ENCODE results near the gene ENC1. TPM values are rescaled to one million over a fixed set of nuclear protein-coding genes. Genes with fewer than 3 reads are reported as not detected.

The ENC1 gene
- total and polyA plus RNA-seq, 7 donors: 0.58 to 28.3 (median 2.8) TPM

DNA sequence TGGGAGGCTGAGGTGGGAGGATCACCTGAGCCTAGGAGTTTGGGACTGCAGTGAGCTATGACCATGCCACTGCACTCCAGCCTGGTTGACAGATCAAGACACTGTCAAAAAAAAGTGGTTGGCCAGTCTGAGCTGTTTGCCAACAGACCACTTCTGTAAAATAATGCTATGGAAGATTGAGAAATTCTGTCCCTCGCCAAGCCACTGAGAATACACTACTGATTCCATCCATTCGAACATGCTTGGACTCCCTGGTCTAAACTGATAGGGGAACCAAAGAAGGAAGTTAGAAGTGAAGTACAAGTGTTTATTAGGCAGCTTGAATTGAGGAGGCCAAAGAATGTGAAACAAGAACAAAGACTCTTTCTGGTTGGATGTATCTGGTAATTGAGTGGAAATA, 27.2 kb downstream of the ENC1 start:
- Histone ChIP-seq H3K4me1 (no peaks in the 10 kb centered on the region), H3K36me3 (ENCODE audit: insufficient read depth in 1 of 2, low read depth in 1 of 2) (no peaks in the 10 kb centered on the region), H3K4me3 (no peak overlapping the region), H3K9me3 (no peaks in the 10 kb centered on the region), H3K27ac (no peak overlapping the region), H3K27me3 (ENCODE audit: insufficient read depth in 3 of 3, low read length in 2 of 3) (no peaks in the 10 kb centered on the region)
- DNase-seq (no peak), ATAC-seq (no peak)
- WGBS, 3 donors: 82 to 89% (median 84%) methylated on average over 2 of the region's 2 CpGs
- TF ChIP-seq CTCF (IDR thresholded peaks at IDR 0.05): no peak
- intact Hi-C loops (cut with DNase I): no loop called here

GRCh38 chr5:74612045-74612444, 28.5 kb downstream of the ENC1 start:
- DNase-seq (no peak), ATAC-seq (no peak)
- Histone ChIP-seq H3K27ac (no peak overlapping the region), H3K9me3 (no peaks in the 10 kb centered on the region), H3K27me3 (ENCODE audit: insufficient read depth in 3 of 3, low read length in 2 of 3) (no peaks in the 10 kb centered on the region), H3K4me3 (no peak overlapping the region), H3K36me3 (ENCODE audit: insufficient read depth in 1 of 2, low read depth in 1 of 2) (no peaks in the 10 kb centered on the region), H3K4me1 (no peaks in the 10 kb centered on the region)
- 84 to 87% (median 85%) methylated on average over 3 of the region's 3 CpGs for WGBS, 3 donors
- no peak for TF ChIP-seq CTCF (IDR thresholded peaks at IDR 0.05)
- intact Hi-C loops (cut with DNase I): no loop called here

- DNase-seq (no peak), ATAC-seq (no peak)
- Histone ChIP-seq H3K27ac (no peak overlapping the region), H3K27me3 (ENCODE audit: insufficient read depth in 3 of 3, low read length in 2 of 3) (no peaks in the 10 kb centered on the region), H3K4me1 (no peaks in the 10 kb centered on the region), H3K9me3 (no peaks in the 10 kb centered on the region), H3K36me3 (ENCODE audit: insufficient read depth in 1 of 2, low read depth in 1 of 2) (no peaks in the 10 kb centered on the region), H3K4me3 (no peak overlapping the region)
- intact Hi-C loops (cut with DNase I): no loop called here
- TF ChIP-seq CTCF (IDR thresholded peaks at IDR 0.05): no peak
- WGBS, 3 donors: 62 to 75% (median 69%) methylated on average over 5 of the region's 5 CpGs
Measured at GRCh38 chr5:74608736-74609601, 31.6 kb downstream of the ENC1 start.

GRCh38 chr5:74605759-74606158, 34.8 kb downstream of the ENC1 start:
- Histone ChIP-seq H3K4me1 (no peaks in the 10 kb centered on the region), H3K27ac (no peak overlapping the region), H3K4me3 (no peak overlapping the region), H3K36me3 (ENCODE audit: insufficient read depth in 1 of 2, low read depth in 1 of 2) (no peaks in the 10 kb centered on the region), H3K27me3 (ENCODE audit: insufficient read depth in 3 of 3, low read length in 2 of 3) (no peaks in the 10 kb centered on the region), H3K9me3 (no peaks in the 10 kb centered on the region)
- intact Hi-C loops (cut with DNase I): no loop called here
- 95 to 98% (median 98%) methylated on average over 4 of the region's 4 CpGs for WGBS, 3 donors
- TF ChIP-seq CTCF (IDR thresholded peaks at IDR 0.05): no peak
- DNase-seq (no peak), ATAC-seq (no peak)

DNA sequence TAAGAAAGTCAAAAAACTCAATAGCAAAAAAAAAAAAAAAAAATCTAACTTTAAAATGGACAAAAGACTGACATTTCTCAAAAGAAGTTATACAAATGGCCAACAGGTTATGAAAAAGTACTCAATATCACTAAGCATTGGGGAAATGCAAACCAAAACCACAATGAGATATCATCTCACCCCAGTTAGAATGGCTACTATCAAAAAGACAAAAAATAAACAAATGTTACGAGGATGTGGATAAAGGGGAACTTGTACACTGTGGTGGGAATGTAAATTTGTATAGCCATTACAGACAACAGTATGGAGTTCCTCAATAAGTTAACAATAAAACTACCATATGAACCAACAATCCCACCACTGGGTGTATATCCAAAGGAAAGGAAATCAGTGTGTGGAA, 37.2 kb downstream of the ENC1 start:
- H3K27ac ChIP-seq: no peak overlapping the region
- H3K9me3 ChIP-seq: no peaks in the 10 kb centered on the region
- ATAC-seq (no peak), DNase-seq (no peak)
- 50 to 100% (median 53%) methylated on average over 1 of the region's 1 CpG for WGBS, 3 donors
- no peak overlapping the region for H3K4me3 ChIP-seq
- intact Hi-C loops (cut with DNase I): no loop called here
- no peak for TF ChIP-seq CTCF (IDR thresholded peaks at IDR 0.05)
- no peaks in the 10 kb centered on the region for H3K36me3 ChIP-seq (ENCODE audit: insufficient read depth in 1 of 2, low read depth in 1 of 2)
- no peaks in the 10 kb centered on the region for H3K4me1 ChIP-seq
- H3K27me3 ChIP-seq (ENCODE audit: insufficient read depth in 3 of 3, low read length in 2 of 3): no peaks in the 10 kb centered on the region
